GM12801 (cell line): ENCODE measurements around the gene METTL15.

Source experiments
- TF ChIP-seq, protein P1 (sequence below): IDR thresholded peaks from one replicate; pipeline ENCODE4 v1.5.1; 2011; ENCODE audit warnings: control low read depth; ENCODE audit not compliant: insufficient read length; ENCODE audit errors: extremely low read depth

METTL15 gene

GRCh38 chr11:28140689-28141455 lies 32.7 kb downstream of the METTL15 start:
- TF ChIP-seq, protein P1, sequence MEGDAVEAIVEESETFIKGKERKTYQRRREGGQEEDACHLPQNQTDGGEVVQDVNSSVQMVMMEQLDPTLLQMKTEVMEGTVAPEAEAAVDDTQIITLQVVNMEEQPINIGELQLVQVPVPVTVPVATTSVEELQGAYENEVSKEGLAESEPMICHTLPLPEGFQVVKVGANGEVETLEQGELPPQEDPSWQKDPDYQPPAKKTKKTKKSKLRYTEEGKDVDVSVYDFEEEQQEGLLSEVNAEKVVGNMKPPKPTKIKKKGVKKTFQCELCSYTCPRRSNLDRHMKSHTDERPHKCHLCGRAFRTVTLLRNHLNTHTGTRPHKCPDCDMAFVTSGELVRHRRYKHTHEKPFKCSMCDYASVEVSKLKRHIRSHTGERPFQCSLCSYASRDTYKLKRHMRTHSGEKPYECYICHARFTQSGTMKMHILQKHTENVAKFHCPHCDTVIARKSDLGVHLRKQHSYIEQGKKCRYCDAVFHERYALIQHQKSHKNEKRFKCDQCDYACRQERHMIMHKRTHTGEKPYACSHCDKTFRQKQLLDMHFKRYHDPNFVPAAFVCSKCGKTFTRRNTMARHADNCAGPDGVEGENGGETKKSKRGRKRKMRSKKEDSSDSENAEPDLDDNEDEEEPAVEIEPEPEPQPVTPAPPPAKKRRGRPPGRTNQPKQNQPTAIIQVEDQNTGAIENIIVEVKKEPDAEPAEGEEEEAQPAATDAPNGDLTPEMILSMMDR = no peak

GRCh38 chr11:28142724-28143123 lies 34.5 kb downstream of the METTL15 start:
- TF ChIP-seq, protein P1 = no peak

DNA sequence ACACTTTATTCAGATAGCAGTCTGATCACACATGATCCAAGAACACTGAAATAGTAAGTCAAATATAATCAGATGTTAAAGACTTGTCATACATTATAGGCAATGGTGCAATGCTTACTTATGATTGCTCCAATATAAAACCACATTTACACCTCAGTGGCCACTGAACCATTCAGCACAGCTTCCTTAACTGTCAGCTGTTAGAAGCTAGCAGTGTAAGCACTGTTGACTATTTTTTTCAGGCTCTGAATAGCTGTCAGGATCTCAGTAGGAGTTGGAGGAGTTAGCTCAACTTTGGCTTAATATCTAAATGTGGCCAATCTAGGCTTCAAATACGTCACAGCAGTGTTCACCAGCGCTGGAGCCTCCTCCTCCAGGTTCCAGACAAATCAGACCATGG lies 36.6 kb downstream of the METTL15 start:
- TF ChIP-seq, protein P1 = no peak

GRCh38 chr11:28146123-28146751 lies 38.0 kb downstream of the METTL15 start:
- TF ChIP-seq, protein P1 = no peak

GRCh38 chr11:28152743-28153142 lies 44.6 kb downstream of the METTL15 start:
- TF ChIP-seq, protein P1 = no peak

- TF ChIP-seq, protein P1 = no peak
Observed at GRCh38 chr11:28153586-28153985, 45.4 kb downstream of the METTL15 start.

DNA sequence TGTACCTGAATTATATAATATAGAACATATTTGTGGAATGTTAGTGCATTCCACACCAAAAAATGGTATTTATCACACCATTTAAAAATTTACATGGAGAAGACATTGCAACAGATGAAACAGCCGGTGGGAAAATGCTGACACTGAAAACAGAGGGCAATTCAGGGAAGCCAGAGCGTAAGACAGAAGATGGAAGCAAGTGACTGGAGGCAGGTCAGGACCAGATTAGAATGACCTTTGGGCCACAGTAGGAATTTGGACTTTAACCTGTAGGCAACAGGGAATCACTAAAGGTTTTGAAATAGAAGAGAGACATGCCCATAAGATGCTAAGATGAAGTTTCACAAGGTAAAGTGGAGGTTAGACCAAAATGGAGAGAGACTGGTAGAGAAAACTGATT lies 60.5 kb downstream of the METTL15 start:
- TF ChIP-seq, protein P1 = no peak
